NCI-H2081 treated with DMSO at 0.1 percent for 48 hours (cell line): ENCODE measurements around the gene IER5.

Experiments used
- DNase-seq: peaks from one replicate; lab custom pipeline; 2025; lab: John Stamatoyannopoulos, UW

Gene IER5

DNA sequence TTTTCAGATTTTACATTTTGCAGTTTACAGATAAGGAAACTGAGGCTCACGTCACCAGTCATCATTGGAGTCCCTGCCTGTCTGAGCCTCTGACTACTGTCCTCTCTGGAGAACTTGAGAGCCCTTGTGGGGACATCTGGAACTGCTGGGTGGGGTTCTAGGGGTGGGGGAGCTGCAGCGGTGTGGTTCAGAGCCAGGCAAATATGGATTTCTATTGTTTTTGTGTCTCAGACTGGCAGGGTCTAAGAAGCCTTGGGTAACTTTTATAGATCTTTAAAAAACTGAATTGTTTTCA, 46.9 kb downstream of the IER5 start:
- no peak for DNase-seq

DNA sequence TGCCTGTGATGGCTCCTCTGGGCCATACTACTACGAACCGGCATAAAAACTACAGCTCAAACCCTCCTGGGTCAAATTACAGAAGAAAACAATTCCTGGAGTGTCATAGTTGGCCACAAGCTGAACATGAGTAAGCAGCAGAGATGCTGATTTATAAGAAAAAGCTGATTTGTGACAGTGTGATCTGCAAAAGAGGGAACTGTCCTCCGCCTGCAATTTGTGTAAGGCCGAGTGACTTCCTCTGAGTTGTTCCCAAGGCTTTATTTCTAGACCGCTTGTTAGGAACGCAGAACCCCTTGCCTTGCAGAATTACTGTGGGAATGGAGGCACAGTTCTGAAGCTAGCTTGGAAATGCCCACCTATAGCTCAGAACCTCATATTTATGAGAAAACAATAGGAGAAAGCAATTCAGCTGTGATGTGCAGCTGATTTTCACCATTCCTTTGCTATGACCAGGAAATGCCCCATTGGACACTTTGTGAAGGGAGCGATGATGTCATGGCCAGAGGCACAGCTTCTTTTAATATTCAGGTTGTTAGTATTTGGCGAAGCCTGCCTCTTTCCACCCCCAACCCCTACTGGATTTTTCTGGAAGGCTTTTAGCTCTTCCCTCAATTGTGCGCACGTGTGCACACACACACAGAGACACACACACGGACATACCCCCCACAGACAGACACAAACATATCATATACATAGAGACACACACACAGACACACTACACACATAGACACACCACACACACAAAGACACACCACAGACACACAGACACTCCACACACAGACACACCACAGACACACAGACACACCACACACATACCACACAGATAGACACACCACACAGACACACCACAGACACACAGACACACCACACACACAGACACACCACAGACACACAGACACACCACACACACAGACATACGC, 47.6 kb downstream of the IER5 start:
- no peak for DNase-seq

DNA sequence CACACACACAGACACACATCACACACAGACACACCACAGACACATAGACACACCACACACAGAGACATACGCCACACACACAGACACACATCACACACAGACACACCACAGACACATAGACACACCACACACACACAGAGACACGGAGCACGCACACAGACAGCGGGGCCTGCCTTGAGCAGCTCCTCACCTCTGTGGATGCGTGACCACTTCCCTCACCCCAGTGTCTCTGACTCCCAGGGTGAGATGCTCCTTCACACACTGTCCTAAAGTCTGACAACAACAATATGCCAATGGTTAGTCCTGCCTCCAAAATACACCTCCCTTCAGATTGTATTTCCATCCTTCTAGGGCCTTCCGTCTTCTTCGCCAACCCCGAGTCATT, 48.2 kb downstream of the IER5 start:
- no peak for DNase-seq

DNA sequence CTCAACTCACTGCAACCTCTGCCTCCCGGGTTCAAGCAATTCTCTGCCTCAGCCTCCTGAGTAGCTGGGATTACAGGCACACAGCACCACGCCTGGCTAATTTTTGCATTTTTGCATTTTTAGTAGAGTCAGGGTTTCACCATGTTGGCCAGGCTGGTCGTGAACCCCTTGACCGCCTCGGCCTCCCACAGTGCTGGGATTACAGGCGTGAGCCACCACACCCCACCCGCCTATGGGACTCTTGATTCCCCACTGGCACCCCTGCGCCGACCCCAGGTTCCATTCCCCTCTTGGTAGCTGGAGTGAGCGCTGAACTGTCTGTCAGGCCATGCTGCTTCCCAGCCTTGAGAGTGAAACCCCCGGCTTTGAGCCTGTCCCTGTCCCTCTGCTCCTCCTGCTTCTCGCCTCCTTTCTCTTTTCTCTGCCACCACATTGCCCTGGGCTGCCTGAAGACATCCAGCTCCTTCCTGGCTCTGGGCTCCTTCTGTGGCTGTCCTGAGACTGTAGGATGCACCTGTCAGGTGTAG, 48.8 kb downstream of the IER5 start:
- no peak for DNase-seq

DNA sequence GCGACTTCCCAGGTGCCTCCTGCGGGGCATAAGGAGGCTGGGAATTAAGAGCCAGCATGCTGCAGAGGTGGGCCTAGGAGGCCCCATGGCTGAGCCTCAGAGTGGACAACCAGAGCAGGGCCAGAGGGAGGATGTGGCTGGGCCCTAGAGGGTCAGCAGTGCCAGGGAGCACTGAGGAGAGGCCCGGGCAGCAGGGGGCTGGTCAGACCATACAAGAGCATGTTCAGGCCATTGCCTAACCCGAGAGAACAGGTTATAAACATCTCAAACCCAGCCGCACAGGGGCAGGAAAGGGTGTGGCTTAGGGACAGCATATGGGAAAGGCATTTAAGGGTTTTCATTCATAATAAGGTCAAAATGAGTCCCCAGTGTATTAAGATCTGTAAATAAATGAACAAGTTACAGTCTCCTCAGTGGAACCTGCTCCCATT, 51.1 kb downstream of the IER5 start:
- DNase-seq = no peak

DNA sequence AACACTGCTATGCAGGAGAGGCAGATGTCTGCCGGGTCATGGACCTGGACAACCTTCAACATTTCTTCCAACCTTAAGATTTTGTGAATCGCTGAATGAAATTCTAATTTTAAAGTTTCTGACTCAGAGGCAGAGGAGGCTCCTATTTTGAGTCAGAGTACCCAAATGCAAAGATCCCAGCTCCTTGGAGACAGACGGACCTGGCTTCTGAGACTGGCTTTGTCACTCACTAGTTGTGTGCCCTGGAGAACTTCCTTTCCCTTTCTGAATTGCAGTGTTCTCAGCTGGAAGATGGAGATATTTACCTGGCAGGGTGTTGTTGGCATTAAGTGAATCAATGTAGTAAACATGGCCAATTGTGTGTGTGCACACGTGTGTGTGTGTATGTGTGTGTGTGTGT, 51.9 kb downstream of the IER5 start:
- no peak for DNase-seq

DNA sequence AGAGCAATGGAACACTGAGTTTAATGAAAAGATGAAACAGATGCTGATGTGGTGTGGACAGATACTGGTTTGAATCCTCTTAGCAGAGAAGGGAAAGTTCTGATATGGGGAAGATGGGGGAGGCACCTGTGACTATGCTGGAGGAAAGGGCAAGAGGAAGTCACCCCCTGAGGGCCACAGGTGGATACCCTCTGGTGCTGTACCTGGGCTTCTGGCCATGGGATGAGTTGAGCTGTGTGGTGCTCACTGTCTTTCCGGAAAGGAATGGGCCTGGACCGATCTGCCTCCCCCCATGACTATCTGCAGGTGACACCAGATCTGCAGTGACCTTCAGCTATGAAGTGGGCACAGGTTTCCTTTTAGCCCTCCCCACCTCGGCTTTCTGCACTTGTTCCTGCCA, 52.4 kb downstream of the IER5 start:
- no peak for DNase-seq

DNA sequence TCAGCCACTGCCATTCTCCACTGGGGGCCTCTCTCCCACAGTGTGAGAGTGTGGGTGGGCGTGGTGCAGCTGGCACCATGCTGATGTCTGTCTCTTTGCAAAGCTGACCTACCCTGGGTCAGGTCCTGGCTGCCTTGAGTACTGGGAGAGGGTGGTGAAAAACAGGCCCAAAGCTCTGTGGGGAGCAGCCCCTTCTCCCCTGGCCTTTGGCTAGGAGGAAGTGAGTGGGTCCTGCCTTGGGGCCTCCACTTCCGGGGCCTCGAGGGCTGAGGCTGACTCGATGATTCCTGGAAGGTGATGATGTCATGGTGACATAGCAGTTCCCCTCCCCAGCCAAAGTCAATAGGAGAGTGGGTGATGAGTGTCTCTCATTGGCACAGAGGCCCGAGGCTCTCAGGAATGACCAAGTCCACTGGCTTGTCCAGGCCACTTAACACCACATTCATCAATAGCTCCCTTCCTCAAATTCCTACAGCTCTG, 53.0 kb downstream of the IER5 start:
- no peak for DNase-seq
